Activated CD4-positive, alpha-beta T cell treated with anti-CD3 and anti-CD28 coated beads, Interleukin-2, Interleukin-4, amounts not matched to agents 100 ng/mL and 50 ng/mL, durations not matched to agents 16 hours and 8 hours (primary cell): ENCODE measurements around the gene TUBA1B.
A peak's percentile ranks its signal among the peaks of the same experiment; 100 is the strongest.

Source experiments
- DNase-seq: peaks from one replicate; pipeline ENCODE4 v3.0.0-alpha.2; 2020; ENCODE audit warnings: low spot score

The TUBA1B gene

DNA sequence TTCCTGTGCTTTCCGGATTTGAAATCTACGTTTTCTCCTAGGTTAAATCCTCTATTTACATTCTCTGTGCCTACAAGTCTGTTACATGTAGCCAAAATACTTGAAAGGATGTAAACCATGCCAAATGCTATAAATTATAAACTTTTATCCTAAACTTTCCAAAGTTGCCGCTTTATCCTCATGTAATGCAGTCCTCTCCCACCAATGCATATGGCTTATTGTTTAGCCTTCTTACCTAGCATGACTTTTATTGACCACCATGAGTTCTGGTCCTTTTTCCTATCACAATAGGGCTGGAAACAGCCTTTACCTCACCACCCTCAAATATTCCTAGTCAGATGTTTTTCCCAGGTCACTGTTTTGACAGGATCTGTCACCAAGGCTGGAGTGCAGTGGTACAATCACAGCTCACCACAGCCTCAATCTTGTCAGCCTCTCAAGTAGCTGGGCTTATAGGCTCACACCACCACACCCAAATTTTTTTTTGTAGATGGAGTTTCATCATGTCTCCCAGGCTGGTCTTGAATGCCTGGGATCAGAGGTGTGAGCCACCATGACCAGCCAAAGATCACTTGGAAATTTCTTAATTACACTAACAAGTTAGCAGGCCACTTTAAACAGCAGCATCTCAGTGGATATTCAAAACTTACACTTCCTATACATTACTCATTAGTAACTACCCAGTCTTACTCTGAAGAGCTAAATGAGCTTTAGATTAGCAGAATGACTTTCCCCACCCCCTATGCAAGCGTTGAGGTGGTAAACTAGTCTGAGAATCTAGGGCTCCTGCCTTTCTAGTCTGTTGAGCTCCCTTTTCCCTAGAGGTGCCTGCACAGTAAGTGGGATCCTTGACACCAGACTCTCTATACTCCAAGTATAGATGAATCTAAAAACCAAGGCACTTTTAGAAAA, 4.1 kb downstream of the TUBA1B start:
- peak; percentile 17 for DNase-seq

- no peak for DNase-seq
These were observed 10.0 kb downstream of the TUBA1B start for GRCh38 chr12:49121047-49121696.

GRCh38 chr12:49111206-49111605, 20.0 kb downstream of the TUBA1B start:
- no peak for DNase-seq

DNA sequence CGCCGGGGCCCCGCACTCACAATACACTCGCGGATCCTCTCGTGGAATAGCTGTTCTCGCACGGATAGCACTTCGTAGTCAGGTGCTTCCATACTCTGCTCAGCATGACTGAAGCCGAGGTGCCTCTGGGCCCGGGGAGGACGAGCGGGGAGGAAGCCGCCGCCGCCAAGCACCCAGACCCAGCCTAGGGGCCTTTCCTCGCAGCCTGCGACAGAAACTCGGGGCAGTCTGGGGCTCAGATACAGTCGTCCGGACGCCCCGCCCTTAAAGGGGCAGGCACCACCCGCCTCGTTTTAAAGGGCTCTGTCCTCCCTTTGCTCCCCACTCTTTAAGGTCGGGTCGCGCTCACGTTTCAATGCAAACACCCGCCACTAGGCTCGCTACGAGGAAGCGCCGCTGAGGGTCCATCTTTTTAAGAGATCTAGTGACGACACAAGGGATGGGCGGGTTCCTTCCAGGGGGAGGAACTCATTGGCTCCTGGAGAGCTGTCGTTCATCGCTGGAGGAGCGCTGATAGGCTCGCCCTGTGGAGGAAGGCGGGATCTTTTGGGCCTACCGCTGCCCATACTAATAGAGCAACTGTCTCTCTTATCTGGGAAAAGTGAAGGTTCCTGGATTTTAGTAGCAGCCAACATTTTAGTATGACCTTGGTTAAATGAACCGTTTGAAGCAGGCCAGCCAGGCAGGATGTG, 20.6 kb downstream of the TUBA1B start, which contains the start of gene LMBR1L:
Gene LMBR1L, minus strand, starts transcription at position 384 of the 692 bp plus-strand sequence. Its CDS starts 292 bp downstream, at position 92.
- peak; percentile 97 for DNase-seq

DNA sequence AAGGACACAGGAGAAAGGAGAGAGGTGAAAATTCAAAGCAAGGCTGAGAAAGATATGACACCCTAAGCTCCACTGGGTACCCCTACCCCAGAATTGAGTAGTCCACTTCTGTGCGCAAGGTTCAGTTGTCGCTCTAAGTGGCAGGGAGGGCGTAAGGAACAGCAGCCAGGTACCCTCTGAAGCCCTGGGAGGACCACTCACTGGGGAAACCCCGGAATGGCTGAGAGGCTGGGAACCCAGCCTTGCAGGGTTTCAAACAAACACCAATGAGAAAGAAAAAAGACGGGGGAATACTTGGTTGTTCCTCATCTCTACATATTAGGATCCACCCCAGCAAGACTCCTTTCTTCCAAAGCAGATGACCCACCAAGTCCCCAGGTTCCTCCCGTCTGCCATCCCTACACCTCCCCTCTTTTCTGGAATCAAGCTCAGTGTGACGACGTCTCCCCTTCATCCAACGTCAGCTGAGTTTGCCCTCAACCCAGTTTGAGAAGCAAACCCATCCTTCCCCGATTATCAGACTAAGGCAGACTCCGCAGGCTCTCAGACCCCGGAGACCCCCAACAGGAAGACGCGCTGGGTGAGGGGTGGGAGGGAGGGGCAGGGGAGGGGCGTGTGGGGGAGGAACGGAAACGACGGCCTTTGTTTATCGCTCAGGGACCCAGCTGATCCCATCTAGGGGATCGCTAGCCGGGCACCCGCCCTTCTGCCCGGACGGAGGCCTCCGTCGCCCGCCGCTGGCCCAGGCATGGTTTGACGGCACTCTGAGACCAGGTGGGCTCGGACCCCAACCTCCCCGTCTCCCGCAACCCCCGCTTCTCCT, 21.3 kb downstream of the TUBA1B start:
- DNase-seq, result no peak

- no peak for DNase-seq
These were observed 22.2 kb downstream of the TUBA1B start for GRCh38 chr12:49108958-49109404.

GRCh38 chr12:49105504-49106084, 25.6 kb downstream of the TUBA1B start:
- no peak for DNase-seq

DNA sequence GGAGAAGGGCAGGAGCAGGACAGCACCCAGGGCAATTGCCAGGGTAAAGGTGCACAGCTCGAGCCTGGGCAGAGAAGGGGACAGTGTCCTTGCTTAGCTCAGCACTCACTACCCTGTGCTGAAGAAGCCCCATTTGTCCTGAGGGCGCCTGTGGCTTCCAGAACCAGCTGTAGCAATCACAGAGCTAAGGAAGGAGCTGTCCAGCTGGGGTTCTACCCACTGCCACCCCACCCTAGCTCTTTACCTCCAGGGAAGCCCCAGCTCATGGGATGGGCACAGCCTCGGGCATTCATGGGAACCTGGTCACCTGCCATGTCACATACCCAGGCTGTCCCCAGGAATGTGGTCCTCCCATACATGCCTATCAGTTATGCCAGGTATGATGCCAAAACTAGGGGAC, 26.4 kb downstream of the TUBA1B start:
- DNase-seq, result no peak

GRCh38 chr12:49100380-49100779, 30.8 kb downstream of the TUBA1B start:
- DNase-seq, result no peak

GRCh38 chr12:49098703-49099102, 32.5 kb downstream of the TUBA1B start:
- DNase-seq, result no peak

DNA sequence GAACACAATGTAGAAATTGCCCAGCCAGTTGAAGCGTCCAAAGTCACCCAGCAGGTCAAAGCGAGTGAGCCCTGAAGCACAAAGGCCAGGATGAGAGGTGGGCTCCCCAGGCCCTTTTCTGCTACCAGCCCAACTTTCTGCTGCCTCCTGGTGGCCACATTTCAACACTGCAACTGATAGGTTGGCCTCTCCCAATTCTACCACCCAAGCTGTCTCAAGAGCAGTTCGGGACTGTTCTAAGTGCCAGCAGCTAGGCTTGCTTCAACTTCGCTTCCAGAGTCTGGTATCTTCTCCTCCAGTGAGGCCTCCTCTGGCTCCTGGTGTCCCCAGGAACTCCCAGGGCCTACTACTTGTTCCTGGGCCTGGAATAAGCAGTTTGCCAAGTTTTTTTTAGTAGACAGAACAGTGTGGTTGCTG, 33.2 kb downstream of the TUBA1B start:
- DNase-seq, result peak; percentile 67

GRCh38 chr12:49097381-49097780, 33.8 kb downstream of the TUBA1B start:
- DNase-seq, result no peak

- no peak for DNase-seq
These were observed 36.2 kb downstream of the TUBA1B start for GRCh38 chr12:49094975-49095365.

DNA sequence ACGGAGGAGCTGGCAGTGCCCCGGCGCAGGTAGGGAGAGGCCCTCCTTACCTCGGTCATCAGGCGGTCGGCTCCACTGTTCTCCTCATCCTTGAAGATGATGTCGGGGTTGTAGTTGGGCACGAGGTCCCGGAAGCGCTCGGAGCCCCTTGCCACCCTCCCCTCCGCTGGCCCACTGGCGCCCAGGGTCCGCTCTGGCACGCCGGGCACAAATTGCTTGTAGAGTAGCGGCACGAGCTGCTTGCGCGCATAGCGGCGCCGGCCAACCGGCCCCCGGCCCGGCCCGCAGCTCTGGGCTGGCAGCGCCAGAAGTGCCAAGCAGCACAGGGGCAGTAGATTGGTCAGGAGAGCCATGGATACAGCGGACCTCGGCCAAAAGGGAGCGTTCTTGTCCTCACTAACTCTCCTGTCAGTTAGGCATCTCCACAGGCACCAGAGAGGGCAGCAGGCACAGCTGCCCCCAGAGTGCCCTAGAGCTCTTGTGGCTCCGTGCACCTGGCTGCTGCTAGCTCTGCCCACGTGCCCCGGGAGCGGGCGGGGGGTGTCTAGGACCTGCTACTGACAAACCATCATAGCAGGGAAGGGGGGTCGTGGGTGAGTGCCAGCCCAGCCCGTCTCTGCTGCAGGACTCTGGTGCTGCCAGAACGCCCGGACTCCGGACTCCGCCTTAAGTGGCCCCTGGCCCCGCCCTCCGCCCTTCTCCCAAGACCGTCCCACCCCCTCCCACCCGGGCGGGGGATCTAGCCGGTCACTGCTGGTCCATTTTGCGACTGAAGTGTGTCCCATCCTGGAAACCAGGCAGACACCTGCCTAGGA, 36.8 kb downstream of the TUBA1B start, which contains the start of gene DHH:
Gene DHH, minus strand, starts transcription at position 642 of the 815 bp plus-strand sequence. Its CDS starts 289 bp downstream, at position 353.
- DNase-seq, result no peak

DNA sequence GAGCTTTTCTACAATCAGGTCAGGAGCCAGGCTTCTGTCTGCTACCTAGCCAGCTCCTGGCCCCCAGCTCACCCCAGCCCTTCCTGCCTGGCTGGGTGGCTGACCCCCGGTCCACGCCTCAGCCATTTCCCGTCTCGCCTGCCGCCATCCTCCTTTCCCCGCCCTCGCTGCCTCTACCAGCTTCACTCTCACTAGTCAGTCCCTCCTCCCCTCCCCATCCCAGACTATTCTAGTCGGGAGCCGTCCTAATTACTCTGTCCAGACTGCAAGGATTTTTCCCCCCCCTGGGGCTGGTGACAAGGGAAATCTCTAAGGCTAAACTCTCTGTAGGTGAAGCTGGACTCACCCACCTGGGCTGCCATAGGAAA, 37.4 kb downstream of the TUBA1B start:
- no peak for DNase-seq

DNA sequence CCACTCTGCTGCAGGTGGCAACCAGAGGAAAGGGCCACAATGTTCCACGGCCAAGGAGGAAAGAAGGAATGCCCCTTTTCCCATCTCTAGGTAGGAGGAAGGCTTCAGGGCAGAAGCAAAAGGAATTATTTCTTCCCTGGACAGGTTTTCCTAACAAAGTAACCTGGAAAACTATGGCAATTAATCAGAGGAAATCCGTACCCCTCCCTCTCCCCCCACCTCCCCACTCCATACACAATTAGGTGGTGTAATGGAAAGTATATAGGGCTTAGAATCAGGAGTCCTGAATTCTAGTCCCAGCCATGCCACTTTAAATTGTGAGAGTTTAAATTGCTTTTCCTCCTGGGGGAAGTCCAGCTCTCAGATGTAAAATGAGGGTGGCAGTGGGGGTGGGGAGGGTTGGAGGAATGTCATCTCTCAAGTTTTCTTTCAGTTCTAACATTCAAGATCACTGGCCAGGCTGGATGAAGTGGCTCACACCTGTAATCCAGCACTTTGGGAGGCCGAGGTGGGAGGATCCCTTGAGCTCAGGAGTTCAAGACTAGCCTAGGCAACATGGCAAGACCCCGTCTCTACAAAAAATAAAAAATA, 38.3 kb downstream of the TUBA1B start:
- DNase-seq, result no peak

- peak; percentile 64 for DNase-seq
These were observed 38.9 kb downstream of the TUBA1B start for GRCh38 chr12:49092086-49092815.

DNA sequence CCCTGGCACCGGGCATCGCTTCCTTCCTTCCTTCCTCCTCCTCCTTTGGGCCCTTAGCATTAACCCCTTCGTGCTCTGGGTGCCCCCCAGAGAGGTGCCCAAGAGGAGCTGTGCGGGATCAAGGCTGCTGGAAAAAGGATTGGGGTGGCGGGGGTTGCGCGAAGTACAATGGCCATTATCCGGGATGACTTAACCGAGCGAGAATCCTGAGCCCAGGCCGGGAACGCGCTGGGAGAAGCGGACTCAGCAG, 39.4 kb downstream of the TUBA1B start:
- no peak for DNase-seq

GRCh38 chr12:49091056-49091835, 39.9 kb downstream of the TUBA1B start:
- DNase-seq, result no peak
